ENCODE data around the gene PER3.

Gene PER3

DNA sequence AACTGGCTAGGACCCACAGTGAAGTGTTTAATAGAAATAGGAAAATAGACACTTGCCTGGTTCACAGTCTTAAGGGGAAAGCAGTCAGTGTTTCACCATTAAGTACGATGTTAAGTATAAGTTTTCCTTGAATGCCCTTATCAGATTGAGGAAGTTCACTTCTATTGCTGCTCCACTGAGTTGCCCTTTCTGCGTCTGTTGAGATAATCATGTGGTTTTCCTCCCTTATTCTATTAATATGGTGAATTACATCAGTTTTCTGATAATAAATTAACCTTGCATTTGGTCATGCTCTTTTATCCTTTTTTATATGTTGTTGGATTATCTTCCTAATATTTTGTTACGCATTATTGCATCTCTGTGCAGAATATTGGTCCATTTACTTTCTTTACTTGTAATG is 47.4 kb downstream of the PER3 start:
- ChIA-PET POLR2A (no interaction called here), CTCF (interaction anchor here (1.1 kb wide), 1 partner anchor 23 kb away, joined by 3 read pairs; no protein-coding TSS in a partner anchor)
- Histone ChIP-seq H3K36me3 (ENCODE audit: control insufficient read depth in 2 of 2, insufficient read depth in 1 of 2, low read length in 2 of 2) (peaks cover 0 to 14% of the 10 kb centered on the region in 2 experiments; a peak in 2 of 3 replicates), H3K27ac (ENCODE audit: extremely low read depth, low read depth, low read length) (no peak overlapping the region), H3K9me3 (ENCODE audit: control insufficient read depth, insufficient read depth, low read depth, low read length) (no peaks in the 10 kb centered on the region), H3K4me3 (ENCODE audit: low read depth, low read length) (no peak overlapping the region), H3K4me1 (ENCODE audit: control insufficient read depth, insufficient read depth, low read length) (no peaks in the 10 kb centered on the region)
- TF ChIP-seq, protein P1, sequence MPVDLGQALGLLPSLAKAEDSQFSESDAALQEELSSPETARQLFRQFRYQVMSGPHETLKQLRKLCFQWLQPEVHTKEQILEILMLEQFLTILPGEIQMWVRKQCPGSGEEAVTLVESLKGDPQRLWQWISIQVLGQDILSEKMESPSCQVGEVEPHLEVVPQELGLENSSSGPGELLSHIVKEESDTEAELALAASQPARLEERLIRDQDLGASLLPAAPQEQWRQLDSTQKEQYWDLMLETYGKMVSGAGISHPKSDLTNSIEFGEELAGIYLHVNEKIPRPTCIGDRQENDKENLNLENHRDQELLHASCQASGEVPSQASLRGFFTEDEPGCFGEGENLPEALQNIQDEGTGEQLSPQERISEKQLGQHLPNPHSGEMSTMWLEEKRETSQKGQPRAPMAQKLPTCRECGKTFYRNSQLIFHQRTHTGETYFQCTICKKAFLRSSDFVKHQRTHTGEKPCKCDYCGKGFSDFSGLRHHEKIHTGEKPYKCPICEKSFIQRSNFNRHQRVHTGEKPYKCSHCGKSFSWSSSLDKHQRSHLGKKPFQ (tag by site-specific recombination; IDR thresholded peaks at IDR 0.05), result no peak
- TF ChIP-seq ZBTB7A (tag by site-specific recombination; IDR thresholded peaks at IDR 0.05; ENCODE audit: low read depth) (no peak), ZNF169 (tag by site-specific recombination; IDR thresholded peaks at IDR 0.05) (no peak), ZNF324 (tag by site-specific recombination; IDR thresholded peaks at IDR 0.05) (no peak), ZNF121 (tag by site-specific recombination; IDR thresholded peaks at IDR 0.05) (no peak), ZNF433 (tag by site-specific recombination; IDR thresholded peaks at IDR 0.05; ENCODE audit: low read depth) (no peak), GLI4 (tag by site-specific recombination; IDR thresholded peaks at IDR 0.05) (no peak), ZNF529 (tag by site-specific recombination; IDR thresholded peaks at IDR 0.05; ENCODE audit: insufficient replicate concordance) (no peak), ZNF423 (tag by site-specific recombination; IDR thresholded peaks at IDR 0.05) (no peak), GFI1B (tag by site-specific recombination; IDR thresholded peaks at IDR 0.05) (no peak), ZNF791 (tag by site-specific recombination; IDR thresholded peaks at IDR 0.05) (no peak), ZNF16 (tag by site-specific recombination; IDR thresholded peaks at IDR 0.05; ENCODE audit: low read depth) (no peak)
- TF ChIP-seq, protein P2, sequence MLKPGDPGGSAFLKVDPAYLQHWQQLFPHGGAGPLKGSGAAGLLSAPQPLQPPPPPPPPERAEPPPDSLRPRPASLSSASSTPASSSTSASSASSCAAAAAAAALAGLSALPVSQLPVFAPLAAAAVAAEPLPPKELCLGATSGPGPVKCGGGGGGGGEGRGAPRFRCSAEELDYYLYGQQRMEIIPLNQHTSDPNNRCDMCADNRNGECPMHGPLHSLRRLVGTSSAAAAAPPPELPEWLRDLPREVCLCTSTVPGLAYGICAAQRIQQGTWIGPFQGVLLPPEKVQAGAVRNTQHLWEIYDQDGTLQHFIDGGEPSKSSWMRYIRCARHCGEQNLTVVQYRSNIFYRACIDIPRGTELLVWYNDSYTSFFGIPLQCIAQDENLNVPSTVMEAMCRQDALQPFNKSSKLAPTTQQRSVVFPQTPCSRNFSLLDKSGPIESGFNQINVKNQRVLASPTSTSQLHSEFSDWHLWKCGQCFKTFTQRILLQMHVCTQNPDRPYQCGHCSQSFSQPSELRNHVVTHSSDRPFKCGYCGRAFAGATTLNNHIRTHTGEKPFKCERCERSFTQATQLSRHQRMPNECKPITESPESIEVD (tag by site-specific recombination; IDR thresholded peaks at IDR 0.05), result no peak
- TF ChIP-seq, protein P3, sequence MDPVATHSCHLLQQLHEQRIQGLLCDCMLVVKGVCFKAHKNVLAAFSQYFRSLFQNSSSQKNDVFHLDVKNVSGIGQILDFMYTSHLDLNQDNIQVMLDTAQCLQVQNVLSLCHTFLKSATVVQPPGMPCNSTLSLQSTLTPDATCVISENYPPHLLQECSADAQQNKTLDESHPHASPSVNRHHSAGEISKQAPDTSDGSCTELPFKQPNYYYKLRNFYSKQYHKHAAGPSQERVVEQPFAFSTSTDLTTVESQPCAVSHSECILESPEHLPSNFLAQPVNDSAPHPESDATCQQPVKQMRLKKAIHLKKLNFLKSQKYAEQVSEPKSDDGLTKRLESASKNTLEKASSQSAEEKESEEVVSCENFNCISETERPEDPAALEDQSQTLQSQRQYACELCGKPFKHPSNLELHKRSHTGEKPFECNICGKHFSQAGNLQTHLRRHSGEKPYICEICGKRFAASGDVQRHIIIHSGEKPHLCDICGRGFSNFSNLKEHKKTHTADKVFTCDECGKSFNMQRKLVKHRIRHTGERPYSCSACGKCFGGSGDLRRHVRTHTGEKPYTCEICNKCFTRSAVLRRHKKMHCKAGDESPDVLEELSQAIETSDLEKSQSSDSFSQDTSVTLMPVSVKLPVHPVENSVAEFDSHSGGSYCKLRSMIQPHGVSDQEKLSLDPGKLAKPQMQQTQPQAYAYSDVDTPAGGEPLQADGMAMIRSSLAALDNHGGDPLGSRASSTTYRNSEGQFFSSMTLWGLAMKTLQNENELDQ (tag by site-specific recombination; IDR thresholded peaks at IDR 0.05; ENCODE audit: low read depth), result no peak

DNA sequence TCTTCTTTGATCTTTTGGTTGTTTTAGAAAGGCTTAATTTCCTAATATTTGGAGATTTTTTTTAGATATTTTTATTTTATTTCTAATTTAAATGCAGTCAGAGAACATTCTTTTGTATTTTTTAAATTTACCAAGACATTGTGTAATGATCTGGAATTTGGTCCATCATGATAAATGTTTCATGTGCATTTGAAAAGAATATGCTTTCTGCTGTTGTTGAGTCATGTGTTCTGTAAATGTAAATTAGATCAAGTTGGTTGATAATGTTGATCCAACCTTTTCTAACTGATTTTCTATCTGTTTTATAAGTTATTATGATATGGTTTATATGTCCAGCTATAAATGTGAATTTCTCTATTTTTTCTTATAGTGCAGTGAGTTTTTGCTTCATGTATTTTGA is 48.9 kb downstream of the PER3 start:
- CTCF ChIA-PET, result interaction anchor here (0.5 to 0.6 kb wide), 2 partner anchors 124 to 897 kb away, joined by 3 read pairs; no protein-coding TSS in a partner anchor
- peaks cover 0 to 17% of the 10 kb centered on the region in 2 experiments; a peak in 2 of 3 replicates for H3K36me3 ChIP-seq (ENCODE audit: control insufficient read depth in 2 of 2, insufficient read depth in 1 of 2, low read length in 2 of 2)
- TF ChIP-seq ZNF114 (tag by site-specific recombination; IDR thresholded peaks at IDR 0.05) (no peak), KLF8 (tag by site-specific recombination; IDR thresholded peaks at IDR 0.05) (no peak), ZNF626 (tag by site-specific recombination; IDR thresholded peaks at IDR 0.05) (no peak), ZEB2 (tag by site-specific recombination; IDR thresholded peaks at IDR 0.05) (no peak), SETDB1 (IDR thresholded peaks at IDR 0.05; ENCODE audit: insufficient read length, low read length) (no peak), EGR2 (tag by site-specific recombination; IDR thresholded peaks at IDR 0.05; ENCODE audit: low read depth) (no peak), ZNF473 (tag by site-specific recombination; IDR thresholded peaks at IDR 0.05) (no peak), ZNF138 (tag by site-specific recombination; IDR thresholded peaks at IDR 0.05; ENCODE audit: borderline replicate concordance) (no peak), ZNF664 (tag by site-specific recombination; IDR thresholded peaks at IDR 0.05) (no peak), ZNF202 (tag by site-specific recombination; IDR thresholded peaks at IDR 0.05; ENCODE audit: borderline replicate concordance) (no peak), ZNF514 (tag by site-specific recombination; IDR thresholded peaks at IDR 0.05) (no peak)
- TF ChIP-seq, protein P4, sequence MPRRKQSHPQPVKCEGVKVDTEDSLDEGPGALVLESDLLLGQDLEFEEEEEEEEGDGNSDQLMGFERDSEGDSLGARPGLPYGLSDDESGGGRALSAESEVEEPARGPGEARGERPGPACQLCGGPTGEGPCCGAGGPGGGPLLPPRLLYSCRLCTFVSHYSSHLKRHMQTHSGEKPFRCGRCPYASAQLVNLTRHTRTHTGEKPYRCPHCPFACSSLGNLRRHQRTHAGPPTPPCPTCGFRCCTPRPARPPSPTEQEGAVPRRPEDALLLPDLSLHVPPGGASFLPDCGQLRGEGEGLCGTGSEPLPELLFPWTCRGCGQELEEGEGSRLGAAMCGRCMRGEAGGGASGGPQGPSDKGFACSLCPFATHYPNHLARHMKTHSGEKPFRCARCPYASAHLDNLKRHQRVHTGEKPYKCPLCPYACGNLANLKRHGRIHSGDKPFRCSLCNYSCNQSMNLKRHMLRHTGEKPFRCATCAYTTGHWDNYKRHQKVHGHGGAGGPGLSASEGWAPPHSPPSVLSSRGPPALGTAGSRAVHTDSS (tag by site-specific recombination; IDR thresholded peaks at IDR 0.05), result no peak
- TF ChIP-seq, protein P5, sequence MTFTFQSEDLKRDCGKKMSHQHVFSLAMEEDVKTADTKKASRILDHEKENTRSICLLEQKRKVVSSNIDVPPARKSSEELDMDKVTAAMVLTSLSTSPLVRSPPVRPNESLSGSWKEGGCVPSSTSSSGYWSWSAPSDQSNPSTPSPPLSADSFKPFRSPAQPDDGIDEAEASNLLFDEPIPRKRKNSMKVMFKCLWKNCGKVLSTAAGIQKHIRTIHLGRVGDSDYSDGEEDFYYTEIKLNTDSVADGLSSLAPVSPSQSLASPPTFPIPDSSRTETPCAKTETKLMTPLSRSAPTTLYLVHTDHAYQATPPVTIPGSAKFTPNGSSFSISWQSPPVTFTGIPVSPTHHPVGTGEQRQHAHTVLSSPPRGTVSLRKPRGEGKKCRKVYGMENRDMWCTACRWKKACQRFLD (tag by site-specific recombination; IDR thresholded peaks at IDR 0.05), result no peak

More for the DNA sequence above, 48.9 kb downstream of the PER3 start:
- Histone ChIP-seq H3K9me3 (ENCODE audit: control insufficient read depth, insufficient read depth, low read depth, low read length) (no peaks in the 10 kb centered on the region), H3K4me1 (ENCODE audit: control insufficient read depth, insufficient read depth, low read length) (no peaks in the 10 kb centered on the region), H3K27ac (ENCODE audit: extremely low read depth, low read depth, low read length) (no peak overlapping the region), H3K4me3 (ENCODE audit: low read depth, low read length) (no peak overlapping the region)
- POLR2A ChIA-PET, result interaction anchor here (1.2 kb wide), 1 partner anchor 21 kb away, joined by 3 read pairs; no protein-coding TSS in a partner anchor

Measured in HEK293 (cell line).